RWPE2 (cell line): Measurements from ENCODE around the gene OR9A2.
"Not testable (repeated sequence)": the region's sequence is repeated elsewhere in the genome, so short reads cannot be mapped to it uniquely, and the experiment has no call there.

Experiments used
- ATAC-seq: fragments of 200-7000 bp; cut with Tn5 transposase; 3 replicates; pipeline ENCODE4 v1.9.1; 2021; ENCODE audit warnings: low read depth
- DNase-seq: peaks from one replicate; pipeline ENCODE4 v3.0.0-alpha.2; 2020; ENCODE audit warnings: low spot score
- H3K27ac ChIP-seq: fragments of 450-650 bp; 2 replicates; pipeline ENCODE4 v1.5.1; 2017; ENCODE audit warnings: mild to moderate bottlenecking; ENCODE audit not compliant: poor library complexity, severe bottlenecking
- H3K27me3 ChIP-seq: fragments of 250-450 bp; sonication (Bioruptor Pico); 2 replicates; pipeline ENCODE4 v1.5.1; 2021; ENCODE audit warnings: mild to moderate bottlenecking, moderate library complexity; ENCODE audit not compliant: insufficient read depth, poor library complexity, severe bottlenecking
- H3K36me3 ChIP-seq: fragments of 250-450 bp; sonication (Bioruptor Pico); 2 replicates; pipeline ENCODE4 v1.5.1; 2020; ENCODE audit warnings: low read depth, mild to moderate bottlenecking, moderate library complexity
- H3K4me1 ChIP-seq: fragments of 250-450 bp; sonication (Bioruptor Pico); 2 replicates; pipeline ENCODE4 v1.5.1; 2021; ENCODE audit warnings: mild to moderate bottlenecking, moderate library complexity; ENCODE audit not compliant: insufficient read depth, poor library complexity, severe bottlenecking
- H3K4me3 ChIP-seq: fragments of 250-450 bp; sonication (Bioruptor Pico); 2 replicates; pipeline ENCODE4 v1.5.1; 2021; ENCODE audit warnings: mild to moderate bottlenecking, moderate library complexity; ENCODE audit not compliant: severe bottlenecking
- H3K9me3 ChIP-seq: fragments of 250-450 bp; sonication (Bioruptor Pico); 2 replicates; pipeline ENCODE4 v1.5.1; 2021; ENCODE audit warnings: mild to moderate bottlenecking, moderate library complexity; ENCODE audit not compliant: severe bottlenecking
- CTCF ChIP-seq: fragments of 450-650 bp; IDR thresholded peaks from one replicate; pipeline ENCODE4 v1.5.1; 2017; ENCODE audit warnings: mild to moderate bottlenecking, moderate library complexity; ENCODE audit not compliant: poor library complexity, severe bottlenecking

Gene OR9A2

GRCh38 chr7:142998966-142999365, 28.0 kb downstream of the OR9A2 start:
- no peaks in the 10 kb centered on the region for H3K27me3 ChIP-seq
- no peak overlapping the region for H3K4me3 ChIP-seq
- no peaks in the 10 kb centered on the region for H3K4me1 ChIP-seq
- ATAC-seq (no peak), DNase-seq (no peak)
- no peak overlapping the region for H3K27ac ChIP-seq
- TF ChIP-seq CTCF = no peak
- H3K36me3 ChIP-seq = no peaks in the 10 kb centered on the region
- H3K9me3 ChIP-seq = no peaks in the 10 kb centered on the region

GRCh38 chr7:142997456-142997989, 29.4 kb downstream of the OR9A2 start:
- DNase-seq = no peak

GRCh38 chr7:142992427-142992826, 34.5 kb downstream of the OR9A2 start:
- H3K27ac ChIP-seq = no peak overlapping the region
- no peaks in the 10 kb centered on the region for H3K9me3 ChIP-seq
- DNase-seq (no peak), ATAC-seq (no peak)
- no peaks in the 10 kb centered on the region for H3K27me3 ChIP-seq
- no peaks in the 10 kb centered on the region for H3K36me3 ChIP-seq
- no peak for TF ChIP-seq CTCF
- H3K4me3 ChIP-seq = no peak overlapping the region
- no peaks in the 10 kb centered on the region for H3K4me1 ChIP-seq

More at GRCh38 chr7:142997456-142997989, 29.4 kb downstream of the OR9A2 start:
- TF ChIP-seq CTCF = no peak
- H3K27ac ChIP-seq = no peak overlapping the region
- H3K4me3 ChIP-seq = no peak overlapping the region
- no peak for ATAC-seq
- H3K4me1 ChIP-seq = no peaks in the 10 kb centered on the region
- H3K36me3 ChIP-seq = no peaks in the 10 kb centered on the region
- no peaks in the 10 kb centered on the region for H3K9me3 ChIP-seq
- no peaks in the 10 kb centered on the region for H3K27me3 ChIP-seq

- DNase-seq (no peak), ATAC-seq (no peak)
- H3K27me3 ChIP-seq = no peaks in the 10 kb centered on the region
- no peaks in the 10 kb centered on the region for H3K36me3 ChIP-seq
- no peaks in the 10 kb centered on the region for H3K4me1 ChIP-seq
- no peak overlapping the region for H3K27ac ChIP-seq
- TF ChIP-seq CTCF = no peak
- H3K9me3 ChIP-seq = peaks cover 4% of the 10 kb centered on the region
- H3K4me3 ChIP-seq = no peak overlapping the region
Observed at GRCh38 chr7:142984297-142984696, 42.6 kb downstream of the OR9A2 start.

- H3K36me3 ChIP-seq = no peaks in the 10 kb centered on the region
- TF ChIP-seq CTCF = no peak
- H3K4me3 ChIP-seq = no peak overlapping the region
- H3K27me3 ChIP-seq = no peaks in the 10 kb centered on the region
- no peak overlapping the region for H3K27ac ChIP-seq
- ATAC-seq (no peak), DNase-seq (no peak)
- no peaks in the 10 kb centered on the region for H3K4me1 ChIP-seq
- H3K9me3 ChIP-seq = peaks cover 4% of the 10 kb centered on the region
Observed at GRCh38 chr7:142983825-142984224, 43.1 kb downstream of the OR9A2 start.

GRCh38 chr7:142978402-142978801, 48.5 kb downstream of the OR9A2 start:
- not testable (repeated sequence) for ATAC-seq, H3K4me3 ChIP-seq, H3K9me3 ChIP-seq, DNase-seq, H3K27me3 ChIP-seq, H3K27ac ChIP-seq, H3K4me1 ChIP-seq, H3K36me3 ChIP-seq
